Dendritic cell treated with granulocyte-macrophage colony-stimulating factor and Interleukin-4, amounts not matched to agents 40 ng/mL and 50 ng/mL, for 4 days (primary cell): ENCODE data around the gene NDRG2.
A peak's percentile ranks its signal among the peaks of the same experiment; 100 is the strongest.
"Not testable (repeated sequence)": the region's sequence is repeated elsewhere in the genome, so short reads cannot be mapped to it uniquely, and the experiment has no call there.

Source experiments
- H3K27ac Mint-ChIP-seq: one replicate; pipeline ENCODE4 v1.8.0; 2022; ENCODE audit warnings: mild to moderate bottlenecking, mixed read lengths
- H3K27me3 Mint-ChIP-seq: one replicate; pipeline ENCODE4 v1.8.0; 2022; ENCODE audit warnings: mild to moderate bottlenecking, mixed read lengths
- H3K36me3 Mint-ChIP-seq: one replicate; pipeline ENCODE4 v1.8.0; 2022; ENCODE audit warnings: low read depth, mixed read lengths
- H3K4me1 Mint-ChIP-seq: one replicate; pipeline ENCODE4 v1.8.0; 2022; ENCODE audit warnings: low read depth, mixed read lengths
- H3K4me3 Mint-ChIP-seq: one replicate; pipeline ENCODE4 v1.8.0; 2022; ENCODE audit warnings: mild to moderate bottlenecking, moderate library complexity, mixed read lengths
- H3K9me3 Mint-ChIP-seq: one replicate; pipeline ENCODE4 v1.8.0; 2022; ENCODE audit warnings: mixed read lengths
- intact Hi-C: fragments of 100-400 bp; cut with micrococcal nuclease; formaldehyde crosslinking; loops from one replicate; pipeline ENCODE4 v1.15.0; 2022

Gene NDRG2

DNA sequence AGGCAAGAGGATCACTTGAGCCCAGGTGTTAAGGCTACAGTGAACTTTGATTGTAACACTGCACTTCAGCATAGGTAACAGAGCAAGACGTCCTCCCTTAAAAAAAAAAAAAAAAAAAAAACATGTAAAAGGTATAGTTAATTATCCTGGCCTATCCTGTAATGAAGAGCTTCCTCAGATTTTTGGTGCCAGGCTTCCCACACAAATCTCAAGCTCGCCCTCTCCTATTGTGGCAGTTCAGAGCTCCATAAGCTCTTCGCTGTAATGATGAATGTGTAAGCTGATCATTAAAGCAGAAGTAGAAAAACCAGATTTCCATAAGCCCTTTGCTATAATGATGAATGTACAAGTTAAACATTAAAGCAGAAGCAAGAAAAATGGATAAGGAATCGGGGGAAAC is 27.7 kb downstream of the NDRG2 start:
- peaks cover 54% of the 10 kb centered on the region for H3K36me3 Mint-ChIP-seq
- no peak overlapping the region for H3K27ac Mint-ChIP-seq
- no peaks in the 10 kb centered on the region for H3K9me3 Mint-ChIP-seq
- H3K4me1 Mint-ChIP-seq: peaks cover 9% of the 10 kb centered on the region
- no peaks in the 10 kb centered on the region for H3K27me3 Mint-ChIP-seq
- intact Hi-C loops: no loop called here
- no peak overlapping the region for H3K4me3 Mint-ChIP-seq

DNA sequence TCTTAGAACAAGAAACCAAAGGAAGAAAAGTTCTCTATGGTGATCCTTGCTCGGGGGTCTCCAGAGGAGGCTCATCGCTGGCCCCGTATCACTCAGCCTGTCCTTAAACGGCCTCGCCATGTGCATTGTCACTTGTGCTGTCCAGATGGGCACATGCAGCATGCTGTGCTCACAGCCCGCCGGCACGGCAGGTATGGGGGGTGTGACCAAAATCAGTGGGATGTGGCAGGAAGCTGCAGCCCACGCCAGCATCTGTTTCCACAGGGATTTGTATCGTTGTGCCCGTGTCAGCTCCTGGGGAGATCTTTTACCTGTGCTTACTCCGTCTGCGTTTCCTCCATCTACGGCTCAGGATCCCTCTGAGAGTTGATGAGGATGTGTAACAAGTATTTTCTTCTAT is 28.3 kb downstream of the NDRG2 start:
- Mint-ChIP-seq H3K4me1 (peaks cover 12% of the 10 kb centered on the region), H3K36me3 (peaks cover 60% of the 10 kb centered on the region), H3K9me3 (no peaks in the 10 kb centered on the region), H3K27me3 (no peaks in the 10 kb centered on the region), H3K27ac (no peak overlapping the region), H3K4me3 (no peak overlapping the region)
- intact Hi-C loops: no loop called here

DNA sequence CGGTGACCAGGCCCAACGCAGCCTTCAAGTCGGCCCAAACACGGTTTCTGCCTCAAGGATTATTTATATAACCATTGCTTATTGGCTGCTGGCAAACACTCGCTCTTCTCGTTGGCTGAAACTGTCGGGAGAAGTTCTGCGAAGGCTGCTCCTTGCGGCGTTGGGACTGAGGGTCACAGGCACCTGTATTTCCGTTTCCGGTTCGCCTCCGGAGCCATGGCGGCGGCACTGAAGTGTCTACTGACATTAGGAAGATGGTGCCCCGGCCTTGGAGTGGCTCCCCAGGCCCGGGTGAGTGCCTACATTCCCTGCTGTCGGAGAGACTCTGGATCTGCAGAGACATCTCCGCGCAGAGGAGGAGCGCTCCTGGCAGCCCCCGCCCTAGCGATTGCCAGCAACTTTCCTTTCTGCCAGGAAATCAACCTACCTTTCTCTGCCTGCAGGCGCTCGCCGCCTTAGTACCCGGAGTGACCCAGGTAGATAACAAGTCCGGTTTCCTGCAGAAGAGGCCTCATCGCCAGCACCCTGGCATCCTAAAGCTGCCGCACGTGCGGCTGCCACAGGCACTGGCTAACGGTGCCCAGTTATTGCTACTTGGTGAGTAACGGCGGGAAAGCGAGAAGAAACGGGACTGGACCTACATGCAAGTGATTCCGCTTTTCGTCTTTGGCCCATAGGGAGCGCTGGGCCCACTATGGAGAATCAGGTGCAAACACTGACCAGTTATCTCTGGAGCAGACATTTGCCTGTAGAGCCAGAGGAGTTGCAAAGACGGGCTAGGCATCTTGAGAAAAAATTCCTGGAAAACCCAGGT is 34.9 kb downstream of the NDRG2 start, which contains the start of gene METTL17:
Gene METTL17, plus strand, starts transcription at position 194 of the 814 bp plus-strand sequence. Its CDS starts 23 bp downstream, at position 217.
- Mint-ChIP-seq H3K27ac (peak within 1 kb of the TSS; percentile 88), H3K4me1 (peaks cover 57% of the 10 kb centered on the region), H3K4me3 (peak within 1 kb of the TSS; percentile 88), H3K9me3 (no peaks in the 10 kb centered on the region), H3K27me3 (no peaks in the 10 kb centered on the region), H3K36me3 (peaks cover 44% of the 10 kb centered on the region)
- intact Hi-C loops: no loop called here

DNA sequence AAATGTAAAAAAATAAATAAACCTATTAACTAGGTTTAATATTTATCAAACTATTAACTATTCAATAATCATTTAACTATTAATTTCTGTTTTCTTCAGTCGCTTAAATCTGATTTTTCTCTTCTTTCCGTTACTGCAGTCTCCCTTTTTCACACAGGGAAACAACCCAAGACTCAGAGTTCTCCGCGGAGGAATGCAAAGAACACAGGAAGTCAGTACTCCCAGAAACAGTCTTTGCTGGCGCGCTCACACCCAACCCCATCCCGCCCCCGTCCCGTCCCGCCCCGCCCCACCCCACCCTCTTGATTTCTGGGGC is 35.4 kb downstream of the NDRG2 start:
- Mint-ChIP-seq H3K4me3 (peak overlapping the region; percentile 88), H3K9me3 (no peaks in the 10 kb centered on the region), H3K4me1 (peaks cover 60% of the 10 kb centered on the region), H3K36me3 (peaks cover 38% of the 10 kb centered on the region), H3K27ac (peak overlapping the region; percentile 88), H3K27me3 (no peaks in the 10 kb centered on the region)
- intact Hi-C loops: no loop called here

DNA sequence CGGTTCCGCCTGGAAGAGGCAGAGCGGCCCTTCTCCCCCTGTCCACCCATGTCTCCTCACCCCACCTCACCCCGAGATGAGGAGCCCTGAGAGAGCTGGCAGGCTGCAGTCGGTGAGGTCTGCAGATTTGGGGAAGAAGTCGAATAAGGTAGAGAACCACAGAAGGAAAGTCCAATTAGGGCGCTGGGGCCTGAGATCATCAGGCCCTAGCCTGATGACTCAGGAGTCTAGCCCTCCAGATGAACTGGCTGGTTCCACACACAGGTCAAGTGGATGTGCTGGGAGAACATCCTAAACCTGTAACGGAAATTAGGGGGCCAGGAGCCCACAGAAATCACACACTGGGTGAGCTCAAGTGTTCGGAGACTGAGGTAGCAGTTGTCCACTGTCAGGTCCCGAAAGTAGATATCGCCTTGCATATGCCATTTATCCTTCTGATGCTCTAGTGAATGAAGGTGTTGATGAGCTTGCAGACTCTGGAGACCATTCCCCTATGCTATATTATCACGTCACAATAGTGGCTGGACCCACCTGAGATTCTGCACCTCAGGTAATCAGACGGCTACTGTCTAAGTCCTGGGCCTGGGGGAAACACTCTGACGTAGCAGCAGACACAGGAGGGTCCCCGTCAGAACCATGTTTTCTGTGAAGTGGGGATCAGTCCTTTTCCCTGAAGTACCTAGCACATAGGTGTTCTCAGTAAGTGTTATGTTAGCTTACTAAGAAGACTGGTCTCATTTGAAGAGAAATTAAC is 36.0 kb downstream of the NDRG2 start:
- Mint-ChIP-seq H3K4me3 (no peak overlapping the region), H3K27ac (peak overlapping the region; percentile 88), H3K9me3 (no peaks in the 10 kb centered on the region), H3K27me3 (no peaks in the 10 kb centered on the region), H3K4me1 (peaks cover 60% of the 10 kb centered on the region), H3K36me3 (peaks cover 33% of the 10 kb centered on the region)
- intact Hi-C loops: no loop called here

DNA sequence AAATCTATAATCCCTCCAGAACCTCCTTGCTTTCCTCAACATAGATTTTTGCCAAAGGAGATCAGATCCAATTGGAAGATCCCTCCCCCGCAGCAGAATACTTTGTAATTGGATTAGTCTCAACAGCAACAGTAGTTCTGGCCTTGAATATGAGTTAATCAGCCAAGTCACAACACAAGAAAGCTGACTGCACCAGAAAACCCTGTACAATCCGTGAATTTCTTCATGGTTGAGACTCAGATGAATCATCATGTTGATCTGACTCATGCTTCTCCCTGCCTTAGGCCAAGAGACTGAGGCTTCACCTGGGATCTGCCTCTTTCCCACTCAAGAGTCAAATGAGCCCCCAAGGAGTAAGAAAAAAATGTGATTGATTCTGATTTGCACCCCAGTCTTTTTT is 38.0 kb downstream of the NDRG2 start:
- Mint-ChIP-seq H3K27ac (peak overlapping the region; percentile 85), H3K4me1 (peaks cover 56% of the 10 kb centered on the region), H3K9me3 (no peaks in the 10 kb centered on the region), H3K4me3 (no peak overlapping the region), H3K36me3 (peaks cover 12% of the 10 kb centered on the region), H3K27me3 (no peaks in the 10 kb centered on the region)
- intact Hi-C loops: no loop called here

DNA sequence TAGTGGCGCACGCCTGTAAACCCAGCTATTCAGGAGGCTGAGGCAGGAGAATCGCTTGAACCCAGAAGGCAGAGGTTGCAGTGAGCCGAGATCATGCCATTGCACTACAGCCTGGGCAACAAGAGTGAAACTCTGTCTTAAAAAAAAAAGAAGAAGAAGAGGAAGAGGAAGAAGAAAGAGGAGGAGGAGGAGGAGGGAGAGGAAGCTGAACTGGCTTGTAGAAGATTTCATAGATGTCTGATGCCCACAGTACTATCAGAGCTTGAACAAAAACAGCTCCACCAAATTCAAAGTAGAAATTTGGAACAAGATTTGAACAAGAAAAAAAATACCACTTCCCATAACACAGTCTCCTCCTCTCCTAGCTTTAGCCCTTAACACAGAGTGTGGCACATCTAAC is 39.2 kb downstream of the NDRG2 start:
- H3K27me3 Mint-ChIP-seq, H3K9me3 Mint-ChIP-seq, H3K36me3 Mint-ChIP-seq, H3K4me3 Mint-ChIP-seq, intact Hi-C loops: not testable (repeated sequence)
- Mint-ChIP-seq H3K4me1 (peaks cover 49% of the 10 kb centered on the region), H3K27ac (peak overlapping the region; percentile 85)

DNA sequence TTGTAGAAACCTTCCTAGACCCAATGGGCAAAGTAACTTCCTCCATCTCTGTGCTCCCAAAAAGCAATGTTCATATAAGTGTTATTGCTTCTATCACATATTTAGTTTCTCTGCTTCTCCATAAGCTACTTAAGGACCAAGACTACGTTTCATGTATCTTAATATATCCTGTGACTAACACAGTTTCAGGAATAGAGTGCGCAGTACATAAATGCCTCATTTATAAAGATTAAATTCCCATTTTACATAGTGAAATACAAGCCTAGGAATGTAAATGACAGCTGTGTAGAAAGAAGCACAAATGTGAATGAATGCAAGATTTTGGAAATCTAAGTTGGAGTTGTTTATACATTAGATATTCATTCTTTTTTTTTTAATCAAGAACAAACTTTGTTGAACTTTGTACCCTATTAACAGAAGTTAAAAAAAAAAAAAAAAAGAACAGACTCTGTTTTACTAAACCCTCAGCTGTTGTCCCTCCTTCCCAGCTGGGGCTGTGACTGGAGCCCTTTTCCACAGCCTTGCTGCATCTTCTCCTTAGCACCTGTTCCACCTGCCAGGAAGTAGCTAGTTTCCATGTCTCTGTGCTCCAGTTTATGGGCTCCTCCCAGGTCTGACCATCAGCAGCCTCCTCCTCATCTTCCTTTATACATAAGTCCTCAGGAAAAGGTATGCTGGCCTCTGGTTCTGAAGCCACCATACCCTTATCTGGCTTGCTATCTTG is 42.1 kb downstream of the NDRG2 start:
- Mint-ChIP-seq H3K4me3 (no peak overlapping the region), H3K27ac (no peak overlapping the region), H3K36me3 (no peaks in the 10 kb centered on the region), H3K27me3 (no peaks in the 10 kb centered on the region), H3K9me3 (no peaks in the 10 kb centered on the region), H3K4me1 (peaks cover 32% of the 10 kb centered on the region)
- intact Hi-C loops: no loop called here

DNA sequence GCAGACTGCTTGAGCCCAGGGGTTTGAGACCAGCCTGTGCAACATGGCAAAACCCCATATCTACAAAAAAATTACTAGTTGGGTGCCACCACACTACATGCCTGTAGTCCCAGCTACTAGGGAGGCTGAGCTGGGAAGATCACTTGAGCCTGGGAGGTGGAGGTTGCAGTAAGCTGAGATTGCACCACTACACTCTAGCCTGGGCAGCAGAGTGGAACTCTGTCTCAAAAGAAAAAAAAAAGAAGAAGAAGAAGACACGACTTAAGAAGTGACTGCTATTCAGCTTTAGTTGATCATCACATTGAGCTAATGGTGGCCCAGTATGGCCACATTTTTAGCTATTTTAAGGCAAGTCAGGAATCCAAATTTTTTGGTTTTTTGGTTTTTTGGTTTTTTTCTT is 44.0 kb downstream of the NDRG2 start:
- H3K4me3 Mint-ChIP-seq: no peak overlapping the region
- intact Hi-C loops: no loop called here
- H3K9me3 Mint-ChIP-seq: no peaks in the 10 kb centered on the region
- H3K36me3 Mint-ChIP-seq: no peaks in the 10 kb centered on the region
- no peak overlapping the region for H3K27ac Mint-ChIP-seq
- H3K4me1 Mint-ChIP-seq: peaks cover 13% of the 10 kb centered on the region
- no peaks in the 10 kb centered on the region for H3K27me3 Mint-ChIP-seq

DNA sequence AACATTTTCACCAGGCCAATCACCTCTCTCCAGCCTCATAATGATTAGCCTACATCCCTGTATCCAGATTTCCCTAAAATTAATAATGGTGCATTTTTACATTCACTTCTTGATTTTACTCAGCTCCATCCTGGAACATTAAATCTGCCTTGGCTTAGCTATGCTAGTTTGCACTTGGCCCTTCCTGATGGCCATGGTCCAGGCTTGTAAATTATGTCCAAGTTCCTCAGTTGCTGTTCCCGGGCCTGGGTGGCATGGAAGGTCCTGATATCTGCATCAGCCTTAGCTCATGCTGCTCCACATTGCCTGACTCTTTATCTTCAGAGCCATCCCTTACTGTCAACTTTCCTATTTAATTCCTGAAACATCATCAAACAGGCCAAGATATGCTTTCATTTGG is 46.2 kb downstream of the NDRG2 start:
- Mint-ChIP-seq H3K4me1 (no peaks in the 10 kb centered on the region), H3K9me3 (no peaks in the 10 kb centered on the region), H3K27me3 (no peaks in the 10 kb centered on the region), H3K36me3 (no peaks in the 10 kb centered on the region), H3K27ac (no peak overlapping the region), H3K4me3 (no peak overlapping the region)
- intact Hi-C loops: no loop called here

DNA sequence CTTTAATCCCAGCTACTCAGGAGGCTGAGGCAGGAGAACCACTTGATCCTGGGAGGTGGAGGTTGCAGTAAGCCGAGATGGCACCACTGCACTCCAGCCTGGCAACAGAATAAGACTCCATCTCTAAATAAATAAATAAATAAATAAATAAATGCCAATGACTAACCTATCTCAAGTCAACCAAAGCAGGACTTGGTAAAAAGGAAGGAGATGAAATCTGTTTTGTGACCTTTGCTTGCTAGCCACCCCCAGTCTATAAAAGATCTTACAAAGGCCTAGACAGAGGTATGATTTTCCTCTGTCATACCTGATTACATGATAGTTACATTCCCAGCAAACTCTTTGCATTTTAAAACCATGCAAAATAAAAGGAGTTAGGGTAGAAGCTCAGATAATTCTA is 48.6 kb downstream of the NDRG2 start:
- intact Hi-C loops: no loop called here
- Mint-ChIP-seq H3K4me3 (no peak overlapping the region), H3K36me3 (no peaks in the 10 kb centered on the region), H3K9me3 (no peaks in the 10 kb centered on the region), H3K27ac (no peak overlapping the region), H3K4me1 (peaks cover 9% of the 10 kb centered on the region), H3K27me3 (no peaks in the 10 kb centered on the region)

DNA sequence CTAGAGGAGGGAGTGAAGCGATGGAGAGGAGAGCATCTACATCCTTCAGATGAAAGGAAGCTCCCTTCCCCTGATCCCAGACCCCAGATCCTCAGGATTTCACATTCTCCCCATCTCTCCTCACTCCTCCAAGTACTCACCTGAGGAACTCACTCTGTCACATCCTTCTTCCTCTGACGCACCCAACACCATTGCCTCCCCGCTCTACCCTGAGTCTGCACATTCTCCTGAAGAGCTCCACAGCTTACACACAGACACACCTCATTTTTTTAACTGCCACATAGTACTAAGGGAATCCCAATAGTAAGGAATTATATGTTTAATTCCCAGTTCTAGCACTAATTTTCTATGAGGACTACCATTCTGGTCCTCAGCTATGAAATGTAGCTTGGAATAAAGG is 51.4 kb downstream of the NDRG2 start:
- Mint-ChIP-seq H3K36me3 (no peaks in the 10 kb centered on the region), H3K9me3 (no peaks in the 10 kb centered on the region), H3K27ac (no peak overlapping the region), H3K4me1 (peaks cover 18% of the 10 kb centered on the region), H3K4me3 (no peak overlapping the region), H3K27me3 (no peaks in the 10 kb centered on the region)
- intact Hi-C loops: loop anchor here (5.0 kb wide), 2 partner anchors 101 to 276 kb away; no protein-coding TSS in a partner anchor

DNA sequence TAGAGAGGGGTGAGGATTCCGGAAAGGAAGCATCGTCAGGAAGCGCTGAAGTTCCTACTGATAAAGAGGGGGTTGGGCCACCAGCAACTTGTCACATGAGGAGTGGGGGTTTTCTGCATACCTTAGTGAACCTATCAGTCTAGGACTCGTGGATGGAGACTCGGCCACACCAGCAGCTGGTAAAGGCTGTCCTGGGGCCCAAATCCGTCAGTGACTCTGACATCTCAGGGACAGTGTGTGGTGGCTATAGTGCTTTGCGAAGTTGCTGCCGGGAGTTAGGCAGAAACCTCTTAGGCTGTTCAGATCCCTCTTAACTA is 53.2 kb downstream of the NDRG2 start:
- peak overlapping the region; percentile 68 for H3K27ac Mint-ChIP-seq
- no peaks in the 10 kb centered on the region for H3K27me3 Mint-ChIP-seq
- no peaks in the 10 kb centered on the region for H3K36me3 Mint-ChIP-seq
- peak overlapping the region; percentile 84 for H3K4me3 Mint-ChIP-seq
- intact Hi-C loops: loop anchor here (1.0 to 5.0 kb wide), 3 partner anchors 99 to 274 kb away; no protein-coding TSS in a partner anchor
- peaks cover 25% of the 10 kb centered on the region for H3K4me1 Mint-ChIP-seq
- H3K9me3 Mint-ChIP-seq: no peaks in the 10 kb centered on the region
